GM18867 (cell line): ENCODE results near the gene PDCD11.
"Not testable (repeated sequence)": the region's sequence is repeated elsewhere in the genome, so short reads cannot be mapped to it uniquely, and the experiment has no call there.

Experiments
- ATAC-seq: cut with Tn5 transposase; IDR thresholded peaks from one replicate; pipeline ENCODE4 v1.9.1; 2021; ENCODE audit warnings: mild to moderate bottlenecking, moderate library complexity; ENCODE audit not compliant: unreplicated experiment

PDCD11 gene

GRCh38 chr10:103470761-103471653 lies 74.6 kb downstream of the PDCD11 start:
- peak; percentile 70 for ATAC-seq

GRCh38 chr10:103472005-103472404 lies 75.6 kb downstream of the PDCD11 start:
- peak; percentile 38 for ATAC-seq

- ATAC-seq: no peak
Measured at GRCh38 chr10:103473261-103473671, 76.8 kb downstream of the PDCD11 start.

GRCh38 chr10:103474077-103474476 lies 77.7 kb downstream of the PDCD11 start:
- ATAC-seq: no peak

GRCh38 chr10:103475437-103475836 lies 79.0 kb downstream of the PDCD11 start:
- ATAC-seq: no peak

GRCh38 chr10:103476046-103476768 lies 79.8 kb downstream of the PDCD11 start:
- ATAC-seq: no peak

GRCh38 chr10:103478671-103479070 lies 82.2 kb downstream of the PDCD11 start:
- no peak for ATAC-seq

GRCh38 chr10:103479135-103479534 lies 82.7 kb downstream of the PDCD11 start, which contains the start of gene CALHM3:
Gene CALHM3 (minus strand): TSS chr10:103479240. CDS start chr10:103479032, 208 bp downstream.
- ATAC-seq: no peak

GRCh38 chr10:103480521-103480920 lies 84.1 kb downstream of the PDCD11 start:
- no peak for ATAC-seq

GRCh38 chr10:103481974-103482531 lies 85.6 kb downstream of the PDCD11 start:
- ATAC-seq: peak; percentile 62

- not testable (repeated sequence) for ATAC-seq
Measured at GRCh38 chr10:103486635-103487409, 90.4 kb downstream of the PDCD11 start.

GRCh38 chr10:103487410-103487708 lies 90.9 kb downstream of the PDCD11 start:
- ATAC-seq: no peak

GRCh38 chr10:103490986-103491314 lies 94.5 kb downstream of the PDCD11 start:
- peak; percentile 19 for ATAC-seq

GRCh38 chr10:103491729-103492364 lies 95.4 kb downstream of the PDCD11 start:
- no peak for ATAC-seq

- ATAC-seq: no peak
Measured at GRCh38 chr10:103492655-103493261, 96.3 kb downstream of the PDCD11 start.

GRCh38 chr10:103493362-103493915 lies 97.0 kb downstream of the PDCD11 start, which contains the start of gene NEURL1:
Gene NEURL1 (plus strand): TSS chr10:103493705. CDS start chr10:103494388, 683 bp downstream.
- ATAC-seq: no peak

GRCh38 chr10:103493916-103494877 lies 97.8 kb downstream of the PDCD11 start:
- no peak for ATAC-seq

GRCh38 chr10:103495321-103495720 lies 98.9 kb downstream of the PDCD11 start:
- no peak for ATAC-seq
